AG09309 (cell line): ENCODE results near the gene CDH26.

Experiments
- DNase-seq: peaks from one replicate; pipeline ENCODE4 v3.0.0-alpha.2; 2010; ENCODE audit warnings: low read depth
- H3K4me3 ChIP-seq: 2 replicates; pipeline ENCODE4 v1.5.1; 2011; ENCODE audit warnings: mild to moderate bottlenecking, low read depth, low read length, moderate library complexity; ENCODE audit not compliant: control insufficient read depth
- TF ChIP-seq, protein P1 (sequence below): IDR thresholded peaks from 2 replicates; pipeline ENCODE4 v1.5.1; 2011; ENCODE audit warnings: mild to moderate bottlenecking, low read depth, low read length, inconsistent platforms; ENCODE audit not compliant: insufficient read depth, control insufficient read depth; ENCODE audit errors: missing control alignments

Gene CDH26

GRCh38 chr20:59935457-59936185 is 22.6 kb upstream of the CDH26 start:
- TF ChIP-seq, protein P1, sequence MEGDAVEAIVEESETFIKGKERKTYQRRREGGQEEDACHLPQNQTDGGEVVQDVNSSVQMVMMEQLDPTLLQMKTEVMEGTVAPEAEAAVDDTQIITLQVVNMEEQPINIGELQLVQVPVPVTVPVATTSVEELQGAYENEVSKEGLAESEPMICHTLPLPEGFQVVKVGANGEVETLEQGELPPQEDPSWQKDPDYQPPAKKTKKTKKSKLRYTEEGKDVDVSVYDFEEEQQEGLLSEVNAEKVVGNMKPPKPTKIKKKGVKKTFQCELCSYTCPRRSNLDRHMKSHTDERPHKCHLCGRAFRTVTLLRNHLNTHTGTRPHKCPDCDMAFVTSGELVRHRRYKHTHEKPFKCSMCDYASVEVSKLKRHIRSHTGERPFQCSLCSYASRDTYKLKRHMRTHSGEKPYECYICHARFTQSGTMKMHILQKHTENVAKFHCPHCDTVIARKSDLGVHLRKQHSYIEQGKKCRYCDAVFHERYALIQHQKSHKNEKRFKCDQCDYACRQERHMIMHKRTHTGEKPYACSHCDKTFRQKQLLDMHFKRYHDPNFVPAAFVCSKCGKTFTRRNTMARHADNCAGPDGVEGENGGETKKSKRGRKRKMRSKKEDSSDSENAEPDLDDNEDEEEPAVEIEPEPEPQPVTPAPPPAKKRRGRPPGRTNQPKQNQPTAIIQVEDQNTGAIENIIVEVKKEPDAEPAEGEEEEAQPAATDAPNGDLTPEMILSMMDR, result no peak
- no peak for DNase-seq
- H3K4me3 ChIP-seq, result no peak overlapping the region

DNA sequence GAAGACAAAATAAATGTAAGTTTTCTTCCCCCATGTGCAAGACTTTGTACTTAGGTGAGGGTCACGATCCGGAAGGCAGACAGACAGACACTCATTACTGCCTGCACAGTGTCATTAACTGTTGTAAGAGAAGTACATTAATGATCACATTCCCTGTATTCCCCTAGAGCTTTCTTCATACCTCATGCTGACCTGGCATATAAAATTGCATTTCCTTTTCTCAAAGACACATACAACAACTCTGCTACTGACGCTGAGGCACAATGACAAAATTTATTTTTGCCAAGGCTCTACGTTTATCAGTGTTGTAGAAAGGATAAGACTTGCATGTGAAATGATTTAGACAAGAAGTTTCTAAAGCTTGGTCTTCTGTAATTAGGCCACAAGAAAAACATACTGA is 21.8 kb upstream of the CDH26 start:
- no peak overlapping the region for H3K4me3 ChIP-seq
- no peak for DNase-seq
- TF ChIP-seq, protein P1, result no peak

- TF ChIP-seq, protein P1, result no peak
- no peak for DNase-seq
- H3K4me3 ChIP-seq, result no peak overlapping the region
These were observed 21.1 kb upstream of the CDH26 start for GRCh38 chr20:59937150-59937549.

DNA sequence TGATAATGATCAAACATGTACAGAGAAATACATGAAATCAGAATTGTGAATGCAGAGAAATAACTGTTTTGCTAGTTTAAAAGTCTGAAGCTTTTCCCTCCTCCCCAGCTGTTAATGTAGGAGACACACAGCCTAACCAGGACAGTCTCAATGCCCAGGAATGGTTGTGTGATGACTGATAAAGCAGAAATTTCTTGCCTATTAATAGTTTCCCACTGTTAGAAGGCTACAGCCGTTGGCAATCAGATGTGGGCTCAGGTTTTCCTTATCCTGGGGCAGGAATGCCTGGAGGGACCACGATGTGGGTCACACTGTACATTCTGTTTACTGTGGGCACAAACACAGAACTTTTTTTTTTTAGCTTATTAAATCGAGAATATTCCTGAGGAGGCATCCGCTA is 20.0 kb upstream of the CDH26 start:
- H3K4me3 ChIP-seq, result peak overlapping the region; percentile 16
- TF ChIP-seq, protein P1, result no peak
- no peak for DNase-seq

DNA sequence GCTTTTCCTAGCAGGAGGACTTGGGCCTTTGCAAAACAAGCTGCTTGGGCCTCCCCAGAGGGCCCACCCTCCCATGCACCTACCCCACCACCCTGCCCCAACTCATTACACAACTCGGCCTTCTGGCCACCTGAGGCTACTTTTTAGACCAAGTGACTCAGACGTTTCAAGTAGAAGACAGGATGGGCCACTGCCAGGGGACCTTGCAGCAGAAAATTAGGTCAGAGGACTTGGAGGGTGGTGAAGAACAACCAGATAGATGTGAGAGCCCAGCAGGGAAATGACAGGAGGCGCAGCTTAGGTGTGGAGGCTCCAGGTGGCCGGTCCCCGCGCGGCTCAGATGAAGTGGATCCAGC is 19.5 kb upstream of the CDH26 start:
- DNase-seq, result no peak
- H3K4me3 ChIP-seq, result peak overlapping the region; percentile 47
- TF ChIP-seq, protein P1, result no peak

DNA sequence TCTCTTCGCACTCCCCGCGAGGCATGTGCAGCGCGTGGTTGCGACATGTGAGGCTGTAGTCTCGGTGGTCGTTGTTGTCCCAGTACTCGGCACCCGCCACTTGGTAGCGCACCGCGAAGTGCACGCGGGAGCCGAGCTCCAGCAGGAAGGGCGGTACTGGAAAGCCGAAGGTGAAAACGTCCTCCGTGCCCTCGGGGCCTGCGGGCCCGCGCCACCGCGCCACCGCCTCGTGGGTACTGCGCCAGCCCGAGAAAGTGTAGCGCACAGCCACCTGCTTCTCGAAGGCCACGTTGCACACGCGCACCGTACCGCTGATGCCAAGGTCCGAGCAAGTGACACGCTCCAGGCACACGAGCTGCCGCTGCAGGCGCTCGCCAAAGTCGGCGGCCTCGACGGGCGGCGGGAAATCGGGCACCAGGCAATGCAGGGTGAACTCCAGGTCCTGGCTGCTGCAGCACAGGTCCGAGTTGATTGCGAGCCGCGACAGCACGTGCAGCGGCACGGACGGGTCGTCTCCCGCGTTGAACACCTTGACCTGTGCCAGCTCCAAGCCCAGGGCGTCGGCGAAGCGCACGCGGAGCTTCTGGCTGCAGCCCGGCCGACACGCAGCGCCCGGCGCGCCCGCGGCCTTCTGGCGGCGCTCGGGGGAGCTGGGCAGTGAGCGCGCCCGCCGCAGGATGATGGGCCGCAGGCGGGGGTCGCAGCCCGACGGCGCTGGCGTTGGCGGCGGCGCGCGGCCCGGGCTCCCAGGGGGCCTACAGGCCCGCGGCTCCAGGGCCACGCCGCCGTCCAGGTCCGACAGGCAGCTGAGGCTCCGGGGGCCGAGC is 19.0 kb upstream of the CDH26 start:
- DNase-seq, result no peak
- H3K4me3 ChIP-seq, result peak overlapping the region; percentile 79
- TF ChIP-seq, protein P1, result no peak

GRCh38 chr20:59939879-59940128 is 18.4 kb upstream of the CDH26 start:
- no peak for DNase-seq
- TF ChIP-seq, protein P1, result no peak
- peak overlapping the region; percentile 79 for H3K4me3 ChIP-seq
